IMR-90 (cell line): ENCODE measurements around the gene MYT1. TPM values are rescaled to one million over a fixed set of nuclear protein-coding genes. Genes with fewer than 3 reads are reported as not detected.

Experiments
- ATAC-seq: fragments of 200-7000 bp; cut with Tn5 transposase; 2 replicates; pipeline ENCODE4 v1.9.1; 2020; ENCODE audit warnings: low read depth, mild to moderate bottlenecking, moderate library complexity
- BruUV-seq: library from RNA; stranded (reverse); fragments of 400-500 nt; replicated peaks from 2 replicates; lab custom pipeline; 2021; lab: Mats Ljungman, UMichigan
- CTCF ChIA-PET: fragments of 300-600 bp; formaldehyde crosslinking; extraction: SDS; loops from one replicate; lab custom pipeline; 2021; ENCODE audit warnings: antibody characterized with exemption; lab: Yijun Ruan, JAX
- POLR2A ChIA-PET: fragments of 300-600 bp; sonication (Branson Sonifier 250); formaldehyde crosslinking; loops from one replicate; lab custom pipeline; 2022; ENCODE audit warnings: antibody characterized with exemption; ENCODE audit not compliant: unreplicated experiment; lab: Charles Lee
- DNase-seq: peaks from one replicate; pipeline ENCODE4 v3.0.0; 2013
- H2AFZ ChIP-seq: replicated peaks from 2 replicates; pipeline ENCODE3; 2013; ENCODE audit warnings: low read length, mild to moderate bottlenecking; ENCODE audit not compliant: poor library complexity
- H2AK5ac ChIP-seq: 2 replicates; pipeline ENCODE4 v1.6.1; 2013; ENCODE audit warnings: low read depth, low read length, inconsistent platforms
- H2AK9ac ChIP-seq: replicated peaks from 2 replicates; pipeline ENCODE3; 2013; ENCODE audit warnings: mild to moderate bottlenecking, low read depth, low read length, moderate library complexity; ENCODE audit not compliant: poor library complexity
- H2BK120ac ChIP-seq: 2 replicates; pipeline ENCODE4 v1.6.1; 2013; ENCODE audit warnings: low read depth, low read length, inconsistent platforms
- H2BK15ac ChIP-seq: 3 replicates; pipeline ENCODE4 v1.6.1; 2013; ENCODE audit warnings: low read depth, low read length, inconsistent platforms
- H2BK20ac ChIP-seq: 2 replicates; pipeline ENCODE4 v1.6.1; 2013; ENCODE audit warnings: low read depth, mild to moderate bottlenecking, inconsistent platforms, low read length, moderate library complexity
- H2BK5ac ChIP-seq: 2 replicates; pipeline ENCODE4 v1.6.1; 2013; ENCODE audit warnings: mild to moderate bottlenecking, low read depth, low read length, inconsistent platforms; ENCODE audit not compliant: poor library complexity, severe bottlenecking
- H3K14ac ChIP-seq: replicated peaks from 2 replicates; pipeline ENCODE4 v1.6.1; 2013; ENCODE audit warnings: low read depth, low read length, inconsistent platforms
- H3K18ac ChIP-seq: 2 replicates; pipeline ENCODE4 v1.6.1; 2013; ENCODE audit warnings: low read depth, low read length, control low read depth
- H3K23ac ChIP-seq: 2 replicates; pipeline ENCODE4 v1.6.1; 2013; ENCODE audit warnings: low read depth, low read length, inconsistent platforms
- H3K27ac ChIP-seq: 2 replicates; pipeline ENCODE4 v1.5.1; 2013; ENCODE audit warnings: mild to moderate bottlenecking, control low read depth, low read length; ENCODE audit not compliant: insufficient read depth
- H3K27me3 ChIP-seq: 2 replicates; pipeline ENCODE4 v1.6.1; 2013; ENCODE audit warnings: low read length; ENCODE audit not compliant: control insufficient read depth, insufficient read depth
- H3K36me3 ChIP-seq: 2 replicates; pipeline ENCODE4 v1.6.1; 2013; ENCODE audit warnings: low read length, mixed read lengths; ENCODE audit not compliant: control insufficient read depth, insufficient read depth
- H3K4ac ChIP-seq: 2 replicates; pipeline ENCODE4 v1.6.1; 2013; ENCODE audit warnings: low read depth, low read length, inconsistent platforms
- H3K4me1 ChIP-seq: 2 replicates; pipeline ENCODE4 v1.6.1; 2013; ENCODE audit warnings: low read length, mixed read lengths; ENCODE audit not compliant: control insufficient read depth, insufficient read depth
- H3K4me2 ChIP-seq: 2 replicates; pipeline ENCODE4 v1.6.1; 2013; ENCODE audit warnings: low read depth, mild to moderate bottlenecking, control low read depth, low read length, moderate library complexity
- H3K4me3 ChIP-seq: 2 replicates; pipeline ENCODE4 v1.5.1; 2013; ENCODE audit warnings: low read depth, mild to moderate bottlenecking, control low read depth, low read length, moderate library complexity; ENCODE audit not compliant: insufficient read depth
- H3K56ac ChIP-seq: 2 replicates; pipeline ENCODE4 v1.6.1; 2013; ENCODE audit warnings: low read length, inconsistent platforms; ENCODE audit not compliant: insufficient read depth; ENCODE audit errors: extremely low read depth
- H3K79me1 ChIP-seq, 2 experiments: 2 replicates each; pipeline ENCODE4 v1.6.1; 2013; ENCODE audit warnings: low read length in 2 of 2, inconsistent platforms in 1 of 2, low read depth in 1 of 2
- H3K9ac ChIP-seq: 2 replicates; pipeline ENCODE4 v1.6.1; 2013; ENCODE audit warnings: low read depth, low read length, control low read depth
- H3K9me1 ChIP-seq: 2 replicates; pipeline ENCODE4 v1.6.1; 2013; ENCODE audit warnings: low read length, inconsistent platforms; ENCODE audit not compliant: insufficient read depth
- H3K9me3 ChIP-seq: 2 replicates; pipeline ENCODE4 v1.6.1; 2013; ENCODE audit warnings: low read length; ENCODE audit not compliant: control insufficient read depth, insufficient read depth
- H4K20me1 ChIP-seq: 2 replicates; pipeline ENCODE4 v1.6.1; 2013; ENCODE audit warnings: low read length, inconsistent platforms; ENCODE audit not compliant: insufficient read depth
- H4K5ac ChIP-seq: 2 replicates; pipeline ENCODE4 v1.6.1; 2013; ENCODE audit warnings: mild to moderate bottlenecking, low read depth, low read length, control low read depth
- H4K8ac ChIP-seq, 2 experiments: 2 replicates each; pipeline ENCODE4 v1.6.1; 2013; ENCODE audit warnings: low read depth in 2 of 2, low read length in 2 of 2, control low read depth in 1 of 2, inconsistent platforms in 1 of 2
- H4K91ac ChIP-seq: 2 replicates; pipeline ENCODE4 v1.6.1; 2013; ENCODE audit warnings: low read depth, low read length, inconsistent platforms; ENCODE audit not compliant: insufficient read depth
- BHLHE40 ChIP-seq: fragments of 150-350 bp; IDR thresholded peaks from 2 replicates; pipeline ENCODE4 v1.6.1; 2016; ENCODE audit warnings: mild to moderate bottlenecking, low read depth, low read length
- CHD1 ChIP-seq: IDR thresholded peaks from 2 replicates; pipeline ENCODE4 v1.6.1; 2012; ENCODE audit warnings: low read depth, low read length, improper control_type of control experiment
- MAFK ChIP-seq: IDR thresholded peaks from 2 replicates; pipeline ENCODE4 v1.6.1; 2012; ENCODE audit warnings: low read depth, low read length, improper control_type of control experiment
- MAZ ChIP-seq: IDR thresholded peaks from 2 replicates; pipeline ENCODE4 v1.6.1; 2012; ENCODE audit warnings: low read depth, mild to moderate bottlenecking, low read length, improper control_type of control experiment, moderate library complexity, borderline replicate concordance
- NFE2L2 ChIP-seq: fragments of 150-350 bp; IDR thresholded peaks from 2 replicates; pipeline ENCODE4 v1.6.1; 2016; ENCODE audit warnings: low read depth, mild to moderate bottlenecking, low read length
- POLR2A ChIP-seq: IDR thresholded peaks from 2 replicates; pipeline ENCODE4 v1.6.1; 2012; ENCODE audit warnings: mild to moderate bottlenecking, low read depth, low read length
- RCOR1 ChIP-seq: IDR thresholded peaks from 2 replicates; pipeline ENCODE4 v1.6.1; 2012; ENCODE audit warnings: mild to moderate bottlenecking, low read length, improper control_type of control experiment; ENCODE audit not compliant: insufficient replicate concordance
- RFX5 ChIP-seq: IDR thresholded peaks from 2 replicates; pipeline ENCODE4 v1.8.0; 2012; ENCODE audit warnings: low read depth, mild to moderate bottlenecking, low read length, moderate library complexity
- SMC3 ChIP-seq: fragments of 150-350 bp; IDR thresholded peaks from 2 replicates; pipeline ENCODE4 v1.6.1; 2016; ENCODE audit warnings: low read depth, mild to moderate bottlenecking, antibody characterized with exemption, low read length, moderate library complexity
- USF2 ChIP-seq: fragments of 150-350 bp; IDR thresholded peaks from 2 replicates; pipeline ENCODE4 v1.6.1; 2017; ENCODE audit warnings: mild to moderate bottlenecking, antibody characterized with exemption, low read length, low read depth
- WGBS, 2 experiments: methylation state at CpG; one replicate each; pipeline versions ENCODE4 v1.1.5 to v1.1.7; 2013; ENCODE audit warnings: missing lambda C conversion rate in 2 of 2; ENCODE audit not compliant: insufficient read length in 1 of 2; ENCODE audit errors: extremely low coverage in 2 of 2; 5-methylcytosine and 5-hydroxymethylcytosine counted together
- dilution Hi-C: fragments of 300-500 bp; cut with HindIII; formaldehyde crosslinking; loops from one replicate; pipeline ENCODE4 v1.14.3; 2018; ENCODE audit warnings: low sequenced_read_pairs; ENCODE audit not compliant: unreplicated experiment
- in situ Hi-C: fragments of 300-500 bp; cut with MboI; formaldehyde crosslinking; loops from 3 replicates; pipeline ENCODE4 v1.14.3; 2019; ENCODE audit warnings: low sequenced_read_pairs, inconsistent platforms, mixed read lengths
- intact Hi-C: fragments of 100-400 bp; cut with micrococcal nuclease; formaldehyde crosslinking; loops from 2 replicates; pipeline ENCODE4 v1.10.0; 2022
- polyA plus RNA-seq, 3 experiments: library from polyadenylated mRNA; depleted of rRNA; stranded (reverse); fragments of >200 nt; gene quantifications; 2 replicates each; pipeline ENCODE4 v1.2.3, GENCODE V29; 2012; ENCODE audit warnings: low replicate concordance in 1 of 3
- total RNA-seq: library from RNA; depleted of rRNA; stranded (reverse); fragments of >200 nt; gene quantifications from 2 replicates; pipeline ENCODE4 v1.2.3, GENCODE V29; 2012

Gene MYT1
- total and polyA plus RNA-seq, 2 of the 4 experiments (the other 2 are of a cell fraction), result not detected

- Histone ChIP-seq H3K23ac (no peak overlapping the region), H3K4me2 (no peak overlapping the region), H2BK20ac (no peak overlapping the region), H2BK120ac (no peak overlapping the region), H3K4me3 (no peak overlapping the region), H3K9ac (no peak overlapping the region), H3K9me1 (no peaks in the 10 kb centered on the region), H3K18ac (no peak overlapping the region), H3K56ac (no peak overlapping the region), H4K5ac (no peak overlapping the region), H3K79me1 (no peaks in the 10 kb centered on the region), H4K8ac (no peak overlapping the region), H3K27me3 (peaks cover 11% of the 10 kb centered on the region), H4K20me1 (no peaks in the 10 kb centered on the region), H2AK9ac (no peak overlapping the region), H3K36me3 (no peaks in the 10 kb centered on the region), H2BK5ac (no peak overlapping the region), H2AK5ac (no peak overlapping the region), H2AFZ (no peak overlapping the region), H3K4me1 (no peaks in the 10 kb centered on the region), H3K27ac (no peak overlapping the region), H2BK15ac (no peak overlapping the region), H3K14ac (no peak overlapping the region), H3K4ac (no peak overlapping the region), H3K9me3 (peaks cover 11% of the 10 kb centered on the region), H4K91ac (no peak overlapping the region)
- no TSS peak for BruUV-seq
- CTCF ChIA-PET, result no interaction called here
- in situ Hi-C loops (no loop called here), intact Hi-C loops (no loop called here), dilution Hi-C loops (no loop called here)
- POLR2A ChIA-PET, result no interaction called here
- 14% methylated on average over 4 of the region's 12 CpGs; no CpG with 5 or more reads in 1 of the 2 experiments for WGBS, 2 experiments
- TF ChIP-seq MAZ, result no peak
- TF ChIP-seq MAFK, result no peak
- no peak for TF ChIP-seq NFE2L2
- TF ChIP-seq BHLHE40, result no peak
- no peak for TF ChIP-seq RCOR1
- no peak for TF ChIP-seq CHD1
- TF ChIP-seq SMC3, result no peak
- TF ChIP-seq RFX5, result no peak
- TF ChIP-seq POLR2A, result no peak
- TF ChIP-seq USF2, result no peak
- ATAC-seq (no peak), DNase-seq (no peak)
Observed at GRCh38 chr20:64146936-64147477, 17.2 kb upstream of the MYT1 start.
